NT2/D1 (cell line): ENCODE data around the gene C11orf98.

ENCODE experiments used
- DNase-seq: peaks from one replicate; pipeline ENCODE4 v3.0.0-alpha.2; 2011; ENCODE audit warnings: low read depth, low spot score
- H3K27me3 ChIP-seq: 2 replicates; pipeline ENCODE4 v1.6.0; 2011; ENCODE audit warnings: mild to moderate bottlenecking; ENCODE audit not compliant: insufficient read length, insufficient read depth
- H3K36me3 ChIP-seq: 2 replicates; pipeline ENCODE4 v1.6.1; 2011; ENCODE audit warnings: mild to moderate bottlenecking, low read length, mixed read lengths; ENCODE audit not compliant: insufficient read depth, insufficient read length
- H3K4me1 ChIP-seq: 2 replicates; pipeline ENCODE4 v1.5.1; 2011; ENCODE audit not compliant: insufficient read depth, insufficient read length
- H3K4me3 ChIP-seq: 2 replicates; pipeline ENCODE4 v1.5.1; 2011; ENCODE audit warnings: low read depth; ENCODE audit not compliant: insufficient read length
- H3K9ac ChIP-seq: 2 replicates; pipeline ENCODE4 v1.6.0; 2011; ENCODE audit warnings: low read depth; ENCODE audit not compliant: insufficient read length
- H3K9me3 ChIP-seq: 2 replicates; pipeline ENCODE4 v1.5.1; 2011; ENCODE audit warnings: mild to moderate bottlenecking, low read length; ENCODE audit not compliant: insufficient read depth
- SUZ12 ChIP-seq: IDR thresholded peaks from 2 replicates; pipeline ENCODE4 v1.6.1; 2011; ENCODE audit not compliant: insufficient read length, insufficient read depth; ENCODE audit errors: extremely low read depth
- YY1 ChIP-seq: IDR thresholded peaks from 2 replicates; pipeline ENCODE4 v1.6.1; 2011; ENCODE audit not compliant: insufficient read length, insufficient read depth
- ZNF274 ChIP-seq: IDR thresholded peaks from 2 replicates; pipeline ENCODE4 v1.6.1; 2011; ENCODE audit warnings: mild to moderate bottlenecking, low read depth, low read length

C11orf98 gene

GRCh38 chr11:62613291-62613778, 51.7 kb downstream of the C11orf98 start:
- H3K4me3 ChIP-seq: peak overlapping the region; percentile 0
- H3K9me3 ChIP-seq: no peaks in the 10 kb centered on the region
- TF ChIP-seq ZNF274 (no peak), SUZ12 (no peak), YY1 (no peak)
- DNase-seq: no peak
- H3K36me3 ChIP-seq: peaks cover 36% of the 10 kb centered on the region
- H3K9ac ChIP-seq: peak overlapping the region; percentile 2
- H3K4me1 ChIP-seq: peaks cover 28% of the 10 kb centered on the region
- no peaks in the 10 kb centered on the region for H3K27me3 ChIP-seq
